Spleen (tissue), 11 donors: ENCODE measurements around the gene EID1. TPM values are rescaled to one million over a fixed set of nuclear protein-coding genes. Genes with fewer than 3 reads are reported as not detected.
"Not testable (repeated sequence)": the region's sequence is repeated elsewhere in the genome, so short reads cannot be mapped to it uniquely, and the experiment has no call there.

Source experiments
- DNase-seq: peaks from one replicate; pipeline ENCODE4 v3.0.0-alpha.2; 2020
- H3K27ac ChIP-seq, 8 donors: fragments of 200-600 bp; sonication (generic) in 7 of 8; 1 replicate in 4 of 8; 2 replicates in 4 of 8; pipeline versions ENCODE4 v1.5.0 to v1.8.0; 2016 to 2021; ENCODE audit warnings: inconsistent platforms in 4 of 8, mild to moderate bottlenecking in 4 of 8, moderate library complexity in 1 of 8
- H3K27me3 ChIP-seq, 7 donors: fragments of 200-600 bp; sonication (generic) in 6 of 7; replicated peaks in 1 of 7; 1 replicate in 4 of 7; 2 replicates in 3 of 7; pipeline versions ENCODE4 v1.5.0 to v1.8.0; 2016 to 2021; ENCODE audit warnings: inconsistent platforms in 3 of 7, mild to moderate bottlenecking in 1 of 7
- H3K36me3 ChIP-seq, 6 donors: fragments of 200-600 bp; sonication (generic) in 5 of 6; 1 replicate in 4 of 6; 2 replicates in 2 of 6; pipeline versions ENCODE4 v1.5.0 to v1.8.0; 2016 to 2021; ENCODE audit warnings: inconsistent platforms in 2 of 6
- H3K4me1 ChIP-seq, 6 donors: fragments of 200-600 bp; sonication (generic) in 5 of 6; 1 replicate in 3 of 6; 2 replicates in 3 of 6; pipeline versions ENCODE4 v1.5.0 to v1.8.0; 2016 to 2021; ENCODE audit warnings: inconsistent platforms in 3 of 6
- H3K4me3 ChIP-seq, 8 donors: fragments of 200-600 bp; sonication (generic) in 7 of 8; 1 replicate in 4 of 8; 2 replicates in 4 of 8; pipeline versions ENCODE4 v1.5.0 to v1.8.0; 2016 to 2021; ENCODE audit warnings: inconsistent platforms in 4 of 8, mild to moderate bottlenecking in 4 of 8, moderate library complexity in 2 of 8
- H3K9me3 ChIP-seq, 8 donors: fragments of 200-600 bp; sonication (generic) in 7 of 8; 1 replicate in 4 of 8; 2 replicates in 4 of 8; pipeline versions ENCODE4 v1.5.0 to v1.8.0; 2016 to 2021; ENCODE audit warnings: inconsistent platforms in 4 of 8
- POLR2A ChIP-seq, 3 donors: fragments of 450-650 bp; IDR thresholded peaks; one replicate each; pipeline ENCODE4 v1.5.1; 2017; ENCODE audit warnings: antibody characterized with exemption in 3 of 3, mild to moderate bottlenecking in 1 of 3
- POLR2AphosphoS5 ChIP-seq, 3 donors: sonication (generic); formaldehyde crosslinking; IDR thresholded peaks; one replicate each; pipeline ENCODE4 v1.5.1; 2017; ENCODE audit warnings: antibody characterized with exemption in 3 of 3
- WGBS, 5 donors: extraction: QIAGEN DNeasy Blood & Tissue Kit in 3 of 5; methylation state at CpG; one replicate each; pipeline versions ENCODE4 v1.1.5 to v1.1.7; 2013 to 2018; 5-methylcytosine and 5-hydroxymethylcytosine counted together
- intact Hi-C: fragments of 100-400 bp; cut with DNase I; formaldehyde crosslinking; loops from one replicate; pipeline ENCODE4 v1.15.0; 2023; ENCODE audit warnings: low total_unique reads
- polyA plus RNA-seq, 3 donors: library from polyadenylated mRNA; stranded (reverse); fragments of 200-250 nt; gene quantifications; one replicate each; pipeline ENCODE4 v1.2.1, GENCODE V29; 2013
- total RNA-seq, 7 donors: library from RNA; depleted of rRNA in 3 of 7; stranded (reverse); fragments of >200 nt in 3 of 7; fragmentation: NEBNext Ultra II Directional in 4 of 7; extraction: Animal tissue kit (Norgen Biotek cat#: 25700) in 4 of 7; gene quantifications; one replicate each; pipeline versions ENCODE4 v1.1.0 to v1.2.1, GENCODE V29; 2016 to 2021
- TF ChIP-seq, protein P1 (sequence below), 11 experiments: fragments of 200-600 bp in 7 of 11; fragments of 450-650 bp in 4 of 11; sonication (generic) in 4 of 11; IDR thresholded peaks in 8 of 11; conservative IDR thresholded peaks in 3 of 11; 1 replicate in 7 of 11; 2 replicates in 4 of 11; pipeline versions ENCODE4 v1.4.0 to v1.8.0; 2016 to 2021; ENCODE audit warnings: antibody characterized with exemption in 11 of 11, inconsistent platforms in 4 of 11, mild to moderate bottlenecking in 1 of 11
- donor health status: healthy with polysubstance abuse.
- donor health status: DM: no; HTN: no; CAD: no; lungs with moderate emphysema.
- donor health status: DM: no; HTN: no; CAD: no.
- donor health status: Bipolar disorder and iron deficiency.
- donor health status: healthy.
- donor health status: DM: no; HTN: no; CAD: no.
- donor health status: DM: yes; HTN: yes; CAD: no.

EID1 gene
- total and polyA plus RNA-seq, 10 donors: 68.4 to 171 (median 115) TPM

DNA sequence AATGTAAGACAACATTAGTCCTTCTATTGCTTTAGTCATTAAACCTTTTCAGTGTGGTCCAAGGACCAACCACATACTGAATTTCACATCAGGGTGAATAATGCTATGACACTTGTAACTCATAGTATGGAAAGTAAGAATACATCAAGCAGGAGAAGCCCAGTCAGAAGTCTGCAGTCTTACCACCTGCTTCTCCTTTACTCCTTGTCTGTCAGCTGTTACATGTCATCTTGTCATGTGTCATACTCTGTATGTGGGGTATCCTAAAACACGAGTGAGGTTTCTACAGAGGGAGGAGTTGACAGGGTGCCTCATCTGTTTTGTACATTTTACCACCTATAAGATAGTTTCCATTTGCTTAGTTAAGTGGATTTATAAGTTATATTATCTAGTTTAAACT is 32.8 kb upstream of the EID1 start:
- Histone ChIP-seq H3K36me3 (no peaks in the 10 kb centered on the region), H3K27me3 (no peaks in the 10 kb centered on the region), H3K4me1 (no peaks in the 10 kb centered on the region), H3K27ac (no peak overlapping the region), H3K4me3 (no peak overlapping the region), H3K9me3 (peaks cover 0 to 5% (median 0%) of the 10 kb centered on the region in 8 donors)
- WGBS, 5 donors: 69 to 91% (median 75%) methylated on average over 1 of the region's 1 CpG
- no peak for DNase-seq
- intact Hi-C loops: no loop called here
- TF ChIP-seq POLR2A (IDR thresholded peaks at IDR 0.05): no peak
- no peak for TF ChIP-seq POLR2AphosphoS5 (IDR thresholded peaks at IDR 0.05)
- TF ChIP-seq, protein P1, sequence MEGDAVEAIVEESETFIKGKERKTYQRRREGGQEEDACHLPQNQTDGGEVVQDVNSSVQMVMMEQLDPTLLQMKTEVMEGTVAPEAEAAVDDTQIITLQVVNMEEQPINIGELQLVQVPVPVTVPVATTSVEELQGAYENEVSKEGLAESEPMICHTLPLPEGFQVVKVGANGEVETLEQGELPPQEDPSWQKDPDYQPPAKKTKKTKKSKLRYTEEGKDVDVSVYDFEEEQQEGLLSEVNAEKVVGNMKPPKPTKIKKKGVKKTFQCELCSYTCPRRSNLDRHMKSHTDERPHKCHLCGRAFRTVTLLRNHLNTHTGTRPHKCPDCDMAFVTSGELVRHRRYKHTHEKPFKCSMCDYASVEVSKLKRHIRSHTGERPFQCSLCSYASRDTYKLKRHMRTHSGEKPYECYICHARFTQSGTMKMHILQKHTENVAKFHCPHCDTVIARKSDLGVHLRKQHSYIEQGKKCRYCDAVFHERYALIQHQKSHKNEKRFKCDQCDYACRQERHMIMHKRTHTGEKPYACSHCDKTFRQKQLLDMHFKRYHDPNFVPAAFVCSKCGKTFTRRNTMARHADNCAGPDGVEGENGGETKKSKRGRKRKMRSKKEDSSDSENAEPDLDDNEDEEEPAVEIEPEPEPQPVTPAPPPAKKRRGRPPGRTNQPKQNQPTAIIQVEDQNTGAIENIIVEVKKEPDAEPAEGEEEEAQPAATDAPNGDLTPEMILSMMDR (IDR thresholded peaks at IDR 0.05 in 8 of 11, conservative IDR thresholded peaks at IDR 0.05 in 3 of 11): no peak

DNA sequence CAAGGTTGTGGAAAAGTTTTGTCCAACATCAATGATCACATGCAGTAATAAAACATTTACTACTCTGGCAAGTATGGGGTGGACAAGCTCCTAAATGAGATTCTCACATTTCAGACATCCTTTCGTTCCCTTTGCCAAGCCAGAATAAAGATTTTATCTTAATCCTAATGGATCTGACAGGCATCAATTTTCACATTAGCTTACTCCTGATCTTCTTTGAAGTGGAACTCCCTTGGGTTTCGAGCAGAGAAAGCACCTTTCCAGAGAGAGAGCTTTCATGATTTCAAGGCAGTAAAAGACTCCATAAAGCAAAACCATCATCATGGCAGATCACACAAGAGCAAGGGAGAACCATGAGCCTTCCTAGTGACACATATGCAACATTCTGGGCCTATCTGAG is 27.3 kb upstream of the EID1 start:
- no peak for TF ChIP-seq POLR2A (IDR thresholded peaks at IDR 0.05)
- TF ChIP-seq, protein P1 (IDR thresholded peaks at IDR 0.05 in 8 of 11, conservative IDR thresholded peaks at IDR 0.05 in 3 of 11): no peak
- H3K9me3 ChIP-seq: no peaks in the 10 kb centered on the region
- intact Hi-C loops: no loop called here
- DNase-seq: no peak
- no peak overlapping the region for H3K27ac ChIP-seq
- H3K27me3 ChIP-seq: no peaks in the 10 kb centered on the region
- no peaks in the 10 kb centered on the region for H3K36me3 ChIP-seq
- no peaks in the 10 kb centered on the region for H3K4me1 ChIP-seq
- H3K4me3 ChIP-seq: no peak overlapping the region
- WGBS, 5 donors: 72 to 91% (median 86%) methylated on average over 2 of the region's 2 CpGs

GRCh38 chr15:48851956-48852355 is 26.0 kb upstream of the EID1 start:
- no peaks in the 10 kb centered on the region for H3K4me1 ChIP-seq
- TF ChIP-seq, protein P1 (IDR thresholded peaks at IDR 0.05 in 8 of 11, conservative IDR thresholded peaks at IDR 0.05 in 3 of 11): no peak
- no peak for TF ChIP-seq POLR2AphosphoS5 (IDR thresholded peaks at IDR 0.05)
- no peak for TF ChIP-seq POLR2A (IDR thresholded peaks at IDR 0.05)
- intact Hi-C loops: no loop called here
- DNase-seq: no peak
- H3K4me3 ChIP-seq: no peak overlapping the region
- H3K27me3 ChIP-seq: no peaks in the 10 kb centered on the region
- no peaks in the 10 kb centered on the region for H3K9me3 ChIP-seq
- no peaks in the 10 kb centered on the region for H3K36me3 ChIP-seq
- H3K27ac ChIP-seq: no peak overlapping the region

GRCh38 chr15:48854434-48854833 is 23.5 kb upstream of the EID1 start:
- 92 to 99% (median 98%) methylated on average over 3 of the region's 3 CpGs for WGBS, 5 donors
- H3K4me3 ChIP-seq, H3K9me3 ChIP-seq, DNase-seq, H3K36me3 ChIP-seq, H3K27me3 ChIP-seq, intact Hi-C loops, H3K27ac ChIP-seq, H3K4me1 ChIP-seq: not testable (repeated sequence)
